IMR-90 (cell line): ENCODE measurements around the gene GCLC. TPM values are rescaled to one million over a fixed set of nuclear protein-coding genes. Genes with fewer than 3 reads are reported as not detected.
A peak's percentile ranks its signal among the peaks of the same experiment; 100 is the strongest.

Experiments used
- ATAC-seq: fragments of 200-7000 bp; cut with Tn5 transposase; 2 replicates; pipeline ENCODE4 v1.9.1; 2020; ENCODE audit warnings: low read depth, mild to moderate bottlenecking, moderate library complexity
- BruUV-seq: library from RNA; stranded (reverse); fragments of 400-500 nt; replicated peaks from 2 replicates; lab custom pipeline; 2021; lab: Mats Ljungman, UMichigan
- CTCF ChIA-PET: fragments of 300-600 bp; formaldehyde crosslinking; extraction: SDS; loops from one replicate; lab custom pipeline; 2021; ENCODE audit warnings: antibody characterized with exemption; lab: Yijun Ruan, JAX
- POLR2A ChIA-PET: fragments of 300-600 bp; sonication (Branson Sonifier 250); formaldehyde crosslinking; loops from one replicate; lab custom pipeline; 2022; ENCODE audit warnings: antibody characterized with exemption; ENCODE audit not compliant: unreplicated experiment; lab: Charles Lee
- DNase-seq: peaks from one replicate; pipeline ENCODE4 v3.0.0; 2013
- H2AFZ ChIP-seq: replicated peaks from 2 replicates; pipeline ENCODE3; 2013; ENCODE audit warnings: low read length, mild to moderate bottlenecking; ENCODE audit not compliant: poor library complexity
- H2AK5ac ChIP-seq: 2 replicates; pipeline ENCODE4 v1.6.1; 2013; ENCODE audit warnings: low read depth, low read length, inconsistent platforms
- H2AK9ac ChIP-seq: replicated peaks from 2 replicates; pipeline ENCODE3; 2013; ENCODE audit warnings: mild to moderate bottlenecking, low read depth, low read length, moderate library complexity; ENCODE audit not compliant: poor library complexity
- H2BK120ac ChIP-seq: 2 replicates; pipeline ENCODE4 v1.6.1; 2013; ENCODE audit warnings: low read depth, low read length, inconsistent platforms
- H2BK15ac ChIP-seq: 3 replicates; pipeline ENCODE4 v1.6.1; 2013; ENCODE audit warnings: low read depth, low read length, inconsistent platforms
- H2BK20ac ChIP-seq: 2 replicates; pipeline ENCODE4 v1.6.1; 2013; ENCODE audit warnings: low read depth, mild to moderate bottlenecking, inconsistent platforms, low read length, moderate library complexity
- H2BK5ac ChIP-seq: 2 replicates; pipeline ENCODE4 v1.6.1; 2013; ENCODE audit warnings: mild to moderate bottlenecking, low read depth, low read length, inconsistent platforms; ENCODE audit not compliant: poor library complexity, severe bottlenecking
- H3K14ac ChIP-seq: replicated peaks from 2 replicates; pipeline ENCODE4 v1.6.1; 2013; ENCODE audit warnings: low read depth, low read length, inconsistent platforms
- H3K18ac ChIP-seq: 2 replicates; pipeline ENCODE4 v1.6.1; 2013; ENCODE audit warnings: low read depth, low read length, control low read depth
- H3K23ac ChIP-seq: 2 replicates; pipeline ENCODE4 v1.6.1; 2013; ENCODE audit warnings: low read depth, low read length, inconsistent platforms
- H3K27ac ChIP-seq: 2 replicates; pipeline ENCODE4 v1.5.1; 2013; ENCODE audit warnings: mild to moderate bottlenecking, control low read depth, low read length; ENCODE audit not compliant: insufficient read depth
- H3K27me3 ChIP-seq: 2 replicates; pipeline ENCODE4 v1.6.1; 2013; ENCODE audit warnings: low read length; ENCODE audit not compliant: control insufficient read depth, insufficient read depth
- H3K36me3 ChIP-seq: 2 replicates; pipeline ENCODE4 v1.6.1; 2013; ENCODE audit warnings: low read length, mixed read lengths; ENCODE audit not compliant: control insufficient read depth, insufficient read depth
- H3K4ac ChIP-seq: 2 replicates; pipeline ENCODE4 v1.6.1; 2013; ENCODE audit warnings: low read depth, low read length, inconsistent platforms
- H3K4me1 ChIP-seq: 2 replicates; pipeline ENCODE4 v1.6.1; 2013; ENCODE audit warnings: low read length, mixed read lengths; ENCODE audit not compliant: control insufficient read depth, insufficient read depth
- H3K4me2 ChIP-seq: 2 replicates; pipeline ENCODE4 v1.6.1; 2013; ENCODE audit warnings: low read depth, mild to moderate bottlenecking, control low read depth, low read length, moderate library complexity
- H3K4me3 ChIP-seq: 2 replicates; pipeline ENCODE4 v1.5.1; 2013; ENCODE audit warnings: low read depth, mild to moderate bottlenecking, control low read depth, low read length, moderate library complexity; ENCODE audit not compliant: insufficient read depth
- H3K56ac ChIP-seq: 2 replicates; pipeline ENCODE4 v1.6.1; 2013; ENCODE audit warnings: low read length, inconsistent platforms; ENCODE audit not compliant: insufficient read depth; ENCODE audit errors: extremely low read depth
- H3K79me1 ChIP-seq, 2 experiments: 2 replicates each; pipeline ENCODE4 v1.6.1; 2013; ENCODE audit warnings: low read length in 2 of 2, inconsistent platforms in 1 of 2, low read depth in 1 of 2
- H3K9ac ChIP-seq: 2 replicates; pipeline ENCODE4 v1.6.1; 2013; ENCODE audit warnings: low read depth, low read length, control low read depth
- H3K9me1 ChIP-seq: 2 replicates; pipeline ENCODE4 v1.6.1; 2013; ENCODE audit warnings: low read length, inconsistent platforms; ENCODE audit not compliant: insufficient read depth
- H3K9me3 ChIP-seq: 2 replicates; pipeline ENCODE4 v1.6.1; 2013; ENCODE audit warnings: low read length; ENCODE audit not compliant: control insufficient read depth, insufficient read depth
- H4K20me1 ChIP-seq: 2 replicates; pipeline ENCODE4 v1.6.1; 2013; ENCODE audit warnings: low read length, inconsistent platforms; ENCODE audit not compliant: insufficient read depth
- H4K5ac ChIP-seq: 2 replicates; pipeline ENCODE4 v1.6.1; 2013; ENCODE audit warnings: mild to moderate bottlenecking, low read depth, low read length, control low read depth
- H4K8ac ChIP-seq, 2 experiments: 2 replicates each; pipeline ENCODE4 v1.6.1; 2013; ENCODE audit warnings: low read depth in 2 of 2, low read length in 2 of 2, control low read depth in 1 of 2, inconsistent platforms in 1 of 2
- H4K91ac ChIP-seq: 2 replicates; pipeline ENCODE4 v1.6.1; 2013; ENCODE audit warnings: low read depth, low read length, inconsistent platforms; ENCODE audit not compliant: insufficient read depth
- BHLHE40 ChIP-seq: fragments of 150-350 bp; IDR thresholded peaks from 2 replicates; pipeline ENCODE4 v1.6.1; 2016; ENCODE audit warnings: mild to moderate bottlenecking, low read depth, low read length
- CEBPB ChIP-seq: IDR thresholded peaks from 2 replicates; pipeline ENCODE4 v1.6.1; 2012; ENCODE audit warnings: low read depth, low read length, improper control_type of control experiment
- CTCF ChIP-seq: conservative IDR thresholded peaks from 2 replicates; pipeline ENCODE4 v1.5.1; 2012; ENCODE audit warnings: mild to moderate bottlenecking, low read depth, low read length, improper control_type of control experiment
- FOS ChIP-seq: fragments of 150-350 bp; IDR thresholded peaks from 2 replicates; pipeline ENCODE4 v1.6.1; 2016; ENCODE audit warnings: low read depth, low read length
- MAFK ChIP-seq: IDR thresholded peaks from 2 replicates; pipeline ENCODE4 v1.6.1; 2012; ENCODE audit warnings: low read depth, low read length, improper control_type of control experiment
- MAZ ChIP-seq: IDR thresholded peaks from 2 replicates; pipeline ENCODE4 v1.6.1; 2012; ENCODE audit warnings: low read depth, mild to moderate bottlenecking, low read length, improper control_type of control experiment, moderate library complexity, borderline replicate concordance
- NFE2L2 ChIP-seq: fragments of 150-350 bp; IDR thresholded peaks from 2 replicates; pipeline ENCODE4 v1.6.1; 2016; ENCODE audit warnings: low read depth, mild to moderate bottlenecking, low read length
- POLR2A ChIP-seq: IDR thresholded peaks from 2 replicates; pipeline ENCODE4 v1.6.1; 2012; ENCODE audit warnings: mild to moderate bottlenecking, low read depth, low read length
- RAD21 ChIP-seq: IDR thresholded peaks from 2 replicates; pipeline ENCODE4 v1.6.1; 2012; ENCODE audit warnings: low read length, improper control_type of control experiment
- RCOR1 ChIP-seq: IDR thresholded peaks from 2 replicates; pipeline ENCODE4 v1.6.1; 2012; ENCODE audit warnings: mild to moderate bottlenecking, low read length, improper control_type of control experiment; ENCODE audit not compliant: insufficient replicate concordance
- RFX5 ChIP-seq: IDR thresholded peaks from 2 replicates; pipeline ENCODE4 v1.8.0; 2012; ENCODE audit warnings: low read depth, mild to moderate bottlenecking, low read length, moderate library complexity
- WGBS, 2 experiments: methylation state at CpG; one replicate each; pipeline versions ENCODE4 v1.1.5 to v1.1.7; 2013; ENCODE audit warnings: missing lambda C conversion rate in 2 of 2; ENCODE audit not compliant: insufficient read length in 1 of 2; ENCODE audit errors: extremely low coverage in 2 of 2; 5-methylcytosine and 5-hydroxymethylcytosine counted together
- dilution Hi-C: fragments of 300-500 bp; cut with HindIII; formaldehyde crosslinking; loops from one replicate; pipeline ENCODE4 v1.14.3; 2018; ENCODE audit warnings: low sequenced_read_pairs; ENCODE audit not compliant: unreplicated experiment
- in situ Hi-C: fragments of 300-500 bp; cut with MboI; formaldehyde crosslinking; loops from 3 replicates; pipeline ENCODE4 v1.14.3; 2019; ENCODE audit warnings: low sequenced_read_pairs, inconsistent platforms, mixed read lengths
- intact Hi-C: fragments of 100-400 bp; cut with micrococcal nuclease; formaldehyde crosslinking; loops from 2 replicates; pipeline ENCODE4 v1.10.0; 2022
- polyA plus RNA-seq, 3 experiments: library from polyadenylated mRNA; depleted of rRNA; stranded (reverse); fragments of >200 nt; gene quantifications; 2 replicates each; pipeline ENCODE4 v1.2.3, GENCODE V29; 2012; ENCODE audit warnings: low replicate concordance in 1 of 3
- total RNA-seq: library from RNA; depleted of rRNA; stranded (reverse); fragments of >200 nt; gene quantifications from 2 replicates; pipeline ENCODE4 v1.2.3, GENCODE V29; 2012
- TF ChIP-seq, protein P1 (sequence below): fragments of 150-350 bp; IDR thresholded peaks from 2 replicates; pipeline ENCODE4 v1.6.1; 2017; ENCODE audit warnings: mild to moderate bottlenecking, antibody characterized with exemption, low read length, low read depth
- TF ChIP-seq, protein P2 (sequence below): fragments of 150-350 bp; IDR thresholded peaks from 2 replicates; pipeline ENCODE4 v1.6.1; 2016; ENCODE audit warnings: low read depth, mild to moderate bottlenecking, low read length, moderate library complexity, borderline replicate concordance

Gene GCLC
- total and polyA plus RNA-seq, 2 of the 4 experiments (the other 2 are of a cell fraction) = 14.2 to 24.2 TPM

DNA sequence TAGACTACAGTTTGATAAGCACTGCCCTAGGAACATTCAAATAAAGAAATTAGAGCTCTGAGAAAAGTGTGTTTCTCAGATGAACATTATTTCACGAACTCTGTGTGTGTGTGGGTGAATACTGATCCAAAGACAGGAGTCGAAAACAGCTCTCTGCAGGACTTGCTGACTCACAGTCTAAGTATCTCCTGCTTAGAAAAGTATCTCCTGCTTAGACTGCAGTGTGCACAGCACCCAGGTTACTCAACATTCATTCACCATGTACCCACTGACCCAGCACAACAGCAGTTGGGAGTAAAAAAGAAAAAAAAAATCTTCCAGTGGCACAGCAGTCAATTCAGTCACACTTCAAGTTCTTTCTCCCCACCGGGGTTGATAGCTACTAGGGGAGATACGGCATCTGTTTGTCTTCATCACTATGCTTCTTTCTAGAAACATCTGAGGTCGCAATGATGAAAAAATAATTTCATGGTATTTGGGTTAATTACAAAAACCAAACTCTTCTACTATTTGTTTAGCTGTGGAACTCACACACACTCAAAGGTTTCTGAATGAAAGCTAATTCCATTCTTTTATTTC is 48.0 kb downstream of the GCLC start:
- intact Hi-C loops (loop anchor here (2.0 kb wide), 1 partner anchor 296 kb away; no protein-coding TSS in a partner anchor), in situ Hi-C loops (loop anchor here (5.0 kb wide), 3 partner anchors 50 to 225 kb away; partner anchors contain the start of gene GCLC), dilution Hi-C loops (no loop called here)
- Histone ChIP-seq H2AK5ac (peak overlapping the region; percentile 25; the same call in 1 of the 2 replicates), H3K23ac (peak overlapping the region; percentile 68), H3K14ac (peak overlapping the region; percentile 61; the same call in 1 of the 2 replicates), H3K56ac (peak overlapping the region; percentile 90), H3K18ac (peak overlapping the region; percentile 100), H4K20me1 (no peaks in the 10 kb centered on the region; the same call in 1 of the 2 replicates), H2BK20ac (peak overlapping the region; percentile 92), H2BK120ac (peak overlapping the region; percentile 94), H3K4ac (peak overlapping the region; percentile 83), H3K4me1 (peaks cover 28% of the 10 kb centered on the region), H3K79me1 (peaks cover 0 to 3% of the 10 kb centered on the region in 2 experiments; a peak in 1 of 4 replicates), H3K27me3 (no peaks in the 10 kb centered on the region), H3K9me3 (no peaks in the 10 kb centered on the region), H2AK9ac (no peak overlapping the region), H4K91ac (peak overlapping the region; percentile 91), H2BK15ac (peak overlapping the region; percentile 71; the same call in 2 of the 3 replicates), H3K4me3 (no peak overlapping the region), H3K4me2 (peak overlapping the region; percentile 62), H3K9me1 (peaks cover 18% of the 10 kb centered on the region), H2BK5ac (peak overlapping the region; percentile 90), H4K5ac (peak overlapping the region; percentile 99), H3K36me3 (peaks cover 15% of the 10 kb centered on the region), H3K9ac (0 out of 2 replicates have a peak overlapping the region, but pooled peaks have one; percentile 21), H4K8ac (peak overlapping the region in 1 of 2 experiments; percentile 82; a peak in 2 of 4 replicates), H3K27ac (peak overlapping the region; percentile 81), H2AFZ (no peak overlapping the region)
- DNase-seq (peak; percentile 94), ATAC-seq (peak; percentile 73)
- no TSS peak for BruUV-seq
- ChIA-PET POLR2A (interaction anchor here (0.6 kb wide), 1 partner anchor 27 kb away, joined by 3 read pairs; no protein-coding TSS in a partner anchor), CTCF (interaction anchor here (0.6 to 1.7 kb wide), 12 partner anchors 8 to 1089 kb away, joined by 3 to 7 read pairs (median 4); partner anchors contain the start of gene GCLC)
- peak; percentile 90 for TF ChIP-seq CEBPB
- TF ChIP-seq NFE2L2 = peak; percentile 63; the same call in 1 of the 2 replicates
- TF ChIP-seq, protein P1, sequence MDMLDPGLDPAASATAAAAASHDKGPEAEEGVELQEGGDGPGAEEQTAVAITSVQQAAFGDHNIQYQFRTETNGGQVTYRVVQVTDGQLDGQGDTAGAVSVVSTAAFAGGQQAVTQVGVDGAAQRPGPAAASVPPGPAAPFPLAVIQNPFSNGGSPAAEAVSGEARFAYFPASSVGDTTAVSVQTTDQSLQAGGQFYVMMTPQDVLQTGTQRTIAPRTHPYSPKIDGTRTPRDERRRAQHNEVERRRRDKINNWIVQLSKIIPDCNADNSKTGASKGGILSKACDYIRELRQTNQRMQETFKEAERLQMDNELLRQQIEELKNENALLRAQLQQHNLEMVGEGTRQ = no peak
- peak; percentile 82 for TF ChIP-seq FOS
- peak; percentile 21 for TF ChIP-seq RCOR1
- peak; percentile 20; the same call in 1 of the 2 replicates for TF ChIP-seq RAD21
- no peak for TF ChIP-seq POLR2A
- no peak for TF ChIP-seq RFX5
- TF ChIP-seq MAZ = no peak
- TF ChIP-seq CTCF = no peak
- peak; percentile 40; the same call in 1 of the 2 replicates for TF ChIP-seq MAFK
- TF ChIP-seq, protein P2, sequence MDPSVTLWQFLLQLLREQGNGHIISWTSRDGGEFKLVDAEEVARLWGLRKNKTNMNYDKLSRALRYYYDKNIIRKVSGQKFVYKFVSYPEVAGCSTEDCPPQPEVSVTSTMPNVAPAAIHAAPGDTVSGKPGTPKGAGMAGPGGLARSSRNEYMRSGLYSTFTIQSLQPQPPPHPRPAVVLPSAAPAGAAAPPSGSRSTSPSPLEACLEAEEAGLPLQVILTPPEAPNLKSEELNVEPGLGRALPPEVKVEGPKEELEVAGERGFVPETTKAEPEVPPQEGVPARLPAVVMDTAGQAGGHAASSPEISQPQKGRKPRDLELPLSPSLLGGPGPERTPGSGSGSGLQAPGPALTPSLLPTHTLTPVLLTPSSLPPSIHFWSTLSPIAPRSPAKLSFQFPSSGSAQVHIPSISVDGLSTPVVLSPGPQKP = no peak
- 0 out of 2 replicates have a peak, but pooled peaks have one; percentile 19 for TF ChIP-seq BHLHE40
- WGBS, 2 experiments = no CpG with 5 or more reads among the region's 5 CpGs
